ENCODE measurements around the gene BTBD10.
"Not testable (repeated sequence)": the region's sequence is repeated elsewhere in the genome, so short reads cannot be mapped to it uniquely, and the experiment has no call there.

Gene BTBD10

GRCh38 chr11:13423372-13423771, 39.6 kb downstream of the BTBD10 start:
- no peak for DNase-seq (ENCODE audit: low read depth)
- TF ChIP-seq CTCF (IDR thresholded peaks at IDR 0.05; ENCODE audit: low read depth, low read length) (no peak), POLR2A (IDR thresholded peaks at IDR 0.05; ENCODE audit: extremely low read depth, insufficient read length) (no peak), MAX (IDR thresholded peaks at IDR 0.05; ENCODE audit: low read depth, low read length) (no peak), MYC (IDR thresholded peaks at IDR 0.05; ENCODE audit: low read depth, low read length) (no peak)

GRCh38 chr11:13421561-13421960, 41.5 kb downstream of the BTBD10 start:
- DNase-seq (ENCODE audit: low read depth): no peak
- no peak overlapping the region for H3K4me3 ChIP-seq (ENCODE audit: low read depth, low read length)

More at GRCh38 chr11:13423372-13423771, 39.6 kb downstream of the BTBD10 start:
- H3K4me3 ChIP-seq (ENCODE audit: low read depth, low read length): no peak overlapping the region

GRCh38 chr11:13415201-13415600, 47.8 kb downstream of the BTBD10 start:
- DNase-seq (ENCODE audit: low read depth): no peak
- H3K4me3 ChIP-seq (ENCODE audit: low read depth, low read length): no peak overlapping the region
- no peak for TF ChIP-seq MAX (IDR thresholded peaks at IDR 0.05; ENCODE audit: low read depth, low read length)

More at GRCh38 chr11:13421561-13421960, 41.5 kb downstream of the BTBD10 start:
- TF ChIP-seq MAX (IDR thresholded peaks at IDR 0.05; ENCODE audit: low read depth, low read length): no peak
- no peak for TF ChIP-seq CTCF (IDR thresholded peaks at IDR 0.05; ENCODE audit: low read depth, low read length)
- no peak for TF ChIP-seq MYC (IDR thresholded peaks at IDR 0.05; ENCODE audit: low read depth, low read length)
- TF ChIP-seq POLR2A (IDR thresholded peaks at IDR 0.05; ENCODE audit: extremely low read depth, insufficient read length): no peak

GRCh38 chr11:13405220-13405619, 57.8 kb downstream of the BTBD10 start:
- TF ChIP-seq MAX (IDR thresholded peaks at IDR 0.05; ENCODE audit: low read depth, low read length): no peak
- no peak for TF ChIP-seq CTCF (IDR thresholded peaks at IDR 0.05; ENCODE audit: low read depth, low read length)
- no peak for TF ChIP-seq POLR2A (IDR thresholded peaks at IDR 0.05; ENCODE audit: extremely low read depth, insufficient read length)
- no peak for TF ChIP-seq MYC (IDR thresholded peaks at IDR 0.05; ENCODE audit: low read depth, low read length)
- DNase-seq (ENCODE audit: low read depth): no peak
- no peak overlapping the region for H3K4me3 ChIP-seq (ENCODE audit: low read depth, low read length)

- H3K4me3 ChIP-seq (ENCODE audit: low read depth, low read length); DNase-seq (ENCODE audit: low read depth): not testable (repeated sequence)
Measured at GRCh38 chr11:13398335-13398734, 64.7 kb downstream of the BTBD10 start.

- no peak overlapping the region for H3K4me3 ChIP-seq (ENCODE audit: low read depth, low read length)
- TF ChIP-seq CTCF (IDR thresholded peaks at IDR 0.05; ENCODE audit: low read depth, low read length) (no peak), MAX (IDR thresholded peaks at IDR 0.05; ENCODE audit: low read depth, low read length) (no peak)
- DNase-seq (ENCODE audit: low read depth): no peak
Measured at GRCh38 chr11:13391217-13391616, 71.8 kb downstream of the BTBD10 start.

- DNase-seq (ENCODE audit: low read depth): no peak
- H3K4me3 ChIP-seq (ENCODE audit: low read depth, low read length): no peak overlapping the region
- no peak for TF ChIP-seq MYC (IDR thresholded peaks at IDR 0.05; ENCODE audit: low read depth, low read length)
- no peak for TF ChIP-seq POLR2A (IDR thresholded peaks at IDR 0.05; ENCODE audit: extremely low read depth, insufficient read length)
- TF ChIP-seq CTCF (IDR thresholded peaks at IDR 0.05; ENCODE audit: low read depth, low read length): no peak
- TF ChIP-seq MAX (IDR thresholded peaks at IDR 0.05; ENCODE audit: low read depth, low read length): no peak
Measured at GRCh38 chr11:13388741-13389140, 74.3 kb downstream of the BTBD10 start.

All from NB4 (cell line).